ENCODE results near the gene PTCD2.

Gene PTCD2

DNA sequence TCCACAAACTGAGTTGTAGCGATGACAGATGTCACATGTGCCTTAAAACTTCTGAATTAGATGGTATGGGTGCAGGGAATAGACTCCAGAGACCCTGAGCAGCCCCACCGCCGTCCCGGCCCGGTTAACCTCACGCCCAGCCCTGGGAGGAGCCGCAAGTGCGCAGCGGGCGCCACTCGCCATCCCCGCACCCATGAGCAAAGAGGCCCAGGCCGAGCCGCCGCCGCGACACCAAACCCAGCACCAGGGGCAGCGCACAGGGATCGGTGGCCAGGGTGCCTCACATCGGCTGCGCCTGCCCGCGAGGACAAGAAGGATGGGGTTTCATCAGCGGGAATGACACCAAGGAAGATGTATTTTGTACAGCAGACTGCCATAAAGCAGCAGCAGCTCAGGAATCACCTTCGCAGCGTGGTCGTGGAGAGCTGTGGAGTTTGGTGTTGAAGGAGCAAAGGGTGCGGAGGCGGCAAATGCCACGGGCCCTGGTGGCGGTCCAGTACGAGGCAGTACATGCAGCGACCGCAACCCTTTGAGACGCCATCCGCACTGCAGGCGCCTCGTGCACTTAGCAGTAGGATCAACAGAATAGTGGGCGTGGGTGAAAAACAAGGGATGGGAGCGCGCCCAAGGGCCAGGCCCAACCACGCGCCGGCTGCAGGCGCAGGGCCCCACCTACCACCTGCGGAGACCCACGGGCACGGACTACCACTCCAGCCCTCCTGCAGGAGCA lies 97.3 kb downstream of the PTCD2 start:
- no peak for DNase-seq (ENCODE audit: low spot score)
